ENCODE measurements around the gene ZNF593OS. TPM values are rescaled to one million over a fixed set of nuclear protein-coding genes. Genes with fewer than 3 reads are reported as not detected.
A peak's percentile ranks its signal among the peaks of the same experiment; 100 is the strongest.

Gene ZNF593OS
- total RNA-seq, 1 experiment from 2014 or later: not detected

DNA sequence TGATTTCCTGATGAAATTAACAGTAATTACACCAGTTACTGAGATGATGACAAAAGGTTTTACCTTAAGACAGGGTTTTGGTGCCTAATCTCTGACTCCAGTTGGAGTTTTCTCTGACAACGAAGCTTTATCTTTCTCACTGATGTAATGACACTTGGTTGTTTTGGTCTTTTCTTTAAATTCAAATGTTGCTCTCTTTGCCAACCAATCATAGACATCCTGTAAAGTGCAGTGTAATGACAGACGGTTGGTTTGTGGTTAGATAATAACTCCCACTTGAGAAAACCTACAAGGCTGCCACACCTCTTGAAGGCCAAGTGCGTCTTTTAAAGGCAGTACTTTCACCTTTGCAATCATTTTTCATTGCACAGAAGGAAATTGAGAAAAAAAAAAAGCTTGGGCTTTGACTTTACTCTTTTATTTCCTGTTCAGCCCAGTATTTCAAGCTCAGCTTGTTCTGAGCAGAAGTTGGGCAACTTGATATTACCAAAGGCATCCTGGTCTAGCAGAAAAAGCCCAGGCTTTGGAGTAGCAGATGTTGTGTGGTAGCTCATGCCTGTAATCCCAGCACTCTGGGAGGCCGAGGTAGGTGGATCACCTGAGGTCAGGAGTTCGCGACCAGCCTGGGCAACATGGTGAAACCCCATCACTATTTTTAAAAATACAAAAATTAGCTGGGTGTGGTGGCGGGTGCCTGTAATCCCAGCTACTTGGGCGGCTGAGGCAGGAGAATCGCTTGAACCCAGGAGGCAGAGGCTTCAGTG lies 45.1 kb downstream of the ZNF593OS start:
- DNase-seq (ENCODE audit: low read depth): peak; percentile 25

DNA sequence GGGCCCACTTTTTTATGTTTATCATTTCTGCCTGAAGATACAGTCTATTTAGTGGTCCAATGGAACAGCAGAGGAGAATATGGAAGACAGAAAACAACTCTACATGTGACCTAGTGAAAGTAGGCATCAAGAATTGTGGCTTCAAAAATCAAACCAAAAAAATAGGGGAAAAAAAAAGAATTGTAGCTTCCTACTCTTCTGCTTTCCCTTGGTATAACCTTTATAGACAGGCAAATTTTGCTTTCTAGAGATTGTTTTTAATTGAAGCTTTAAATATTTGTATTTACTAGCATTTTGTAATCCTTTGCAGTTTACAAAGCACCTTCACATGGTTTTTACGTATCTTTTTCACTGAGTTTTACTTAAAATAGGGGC lies 45.7 kb downstream of the ZNF593OS start:
- no peak for DNase-seq (ENCODE audit: low read depth)

DNA sequence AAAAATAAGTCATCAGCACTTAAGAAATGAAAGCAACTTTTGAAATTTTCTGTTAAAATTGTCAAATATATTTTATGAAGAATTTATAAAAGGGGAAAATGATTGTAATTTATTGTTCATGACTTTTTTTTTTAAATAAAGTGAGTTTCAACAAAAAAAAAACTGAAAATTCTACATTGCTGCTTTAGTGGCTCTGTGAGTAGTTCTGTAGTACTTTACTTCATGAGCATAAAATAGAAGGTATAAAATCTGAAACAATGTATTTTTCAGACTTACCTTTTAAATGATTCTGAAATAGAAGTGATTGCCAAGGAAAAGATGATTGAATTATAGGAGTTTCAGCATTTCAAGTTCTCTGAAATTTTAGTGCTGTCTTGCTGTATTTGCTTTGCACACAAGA lies 46.2 kb downstream of the ZNF593OS start:
- no peak for DNase-seq (ENCODE audit: low read depth)

DNA sequence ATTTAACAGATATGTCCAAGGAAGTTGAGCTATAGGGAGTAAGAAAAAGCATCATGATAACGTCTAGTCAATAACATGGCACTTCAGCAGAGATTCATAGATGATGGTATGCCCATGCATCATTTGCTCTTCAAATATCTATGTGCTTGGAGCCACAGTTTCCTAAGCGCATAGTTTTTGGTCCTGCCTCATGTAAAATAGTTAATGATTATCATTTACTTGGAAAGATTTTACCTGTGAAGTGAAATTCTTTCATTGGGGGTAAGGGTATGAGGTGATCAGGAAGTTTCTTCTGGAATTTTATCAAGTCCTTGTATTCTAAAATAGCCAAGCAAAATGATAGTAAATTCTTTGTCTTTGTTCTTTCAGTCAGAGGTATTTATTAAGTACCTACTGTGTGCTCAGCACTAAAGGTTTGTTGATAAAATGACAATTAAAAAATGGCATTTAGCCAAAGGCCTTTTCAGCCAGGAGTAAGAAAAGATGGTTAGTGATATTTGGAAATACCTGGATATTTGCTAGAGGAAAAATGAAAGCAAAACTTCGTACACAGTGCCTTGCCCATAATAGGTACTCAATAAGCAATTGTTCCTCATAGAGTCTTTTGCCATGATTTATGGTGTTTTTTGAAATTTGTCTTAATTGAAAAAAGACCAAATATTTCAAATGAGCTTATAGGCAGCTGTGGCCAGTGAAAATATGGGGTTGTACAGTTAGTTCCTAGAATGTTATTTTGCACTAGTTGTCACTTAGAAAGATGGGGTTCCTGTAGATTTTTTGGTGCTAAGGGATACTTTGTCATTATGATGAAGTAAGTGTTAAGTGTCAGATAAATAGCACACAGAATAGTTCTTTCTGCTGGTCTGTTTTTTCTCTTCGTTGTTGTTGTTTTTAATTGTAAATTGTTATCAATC lies 47.0 kb downstream of the ZNF593OS start:
- no peak for DNase-seq (ENCODE audit: low read depth)

DNA sequence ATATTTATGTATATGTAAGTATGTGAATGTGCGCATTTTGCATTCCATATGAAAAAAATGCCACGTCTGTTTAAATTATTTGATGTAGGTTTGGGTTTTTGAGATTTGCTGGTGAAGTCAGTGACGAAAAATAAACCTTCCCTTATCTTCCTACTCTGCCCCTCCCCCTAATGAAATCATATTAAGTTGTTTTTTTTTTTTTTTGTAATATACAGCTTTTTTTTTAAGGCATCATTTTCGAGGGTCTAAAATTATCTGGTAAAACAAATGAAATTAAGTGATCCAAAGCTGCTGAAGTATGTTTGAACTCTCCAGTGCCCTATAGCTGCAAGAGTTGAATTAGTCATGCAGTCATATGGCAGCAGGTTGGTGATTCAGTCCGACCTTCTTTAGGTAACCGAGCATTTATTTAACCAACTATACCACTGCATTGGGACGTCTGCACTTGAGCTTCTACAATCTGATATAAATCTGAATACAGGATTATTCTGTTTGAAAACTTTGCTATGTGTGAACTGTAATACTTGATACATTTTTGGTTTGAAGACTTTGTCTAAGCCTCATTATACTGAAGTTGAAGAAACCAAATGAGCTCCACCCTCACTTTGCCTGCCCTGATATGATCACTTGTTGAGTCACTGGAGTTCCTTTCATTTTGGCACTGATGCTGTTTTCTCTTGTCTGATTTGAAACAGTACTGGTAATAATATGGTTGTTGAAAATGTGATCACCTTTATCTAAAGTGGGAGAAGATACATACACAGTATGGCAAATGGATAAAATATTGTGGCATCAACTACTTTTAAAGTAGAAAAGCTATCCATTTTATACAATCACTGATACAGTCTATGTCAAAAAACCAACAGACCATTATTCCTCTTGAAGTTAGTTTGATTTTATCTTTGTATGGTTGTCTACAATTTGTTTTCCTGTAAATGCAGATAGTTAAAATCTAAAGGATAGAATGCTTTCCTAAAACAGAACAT lies 48.4 kb downstream of the ZNF593OS start:
- DNase-seq (ENCODE audit: low read depth): peak; percentile 44

DNA sequence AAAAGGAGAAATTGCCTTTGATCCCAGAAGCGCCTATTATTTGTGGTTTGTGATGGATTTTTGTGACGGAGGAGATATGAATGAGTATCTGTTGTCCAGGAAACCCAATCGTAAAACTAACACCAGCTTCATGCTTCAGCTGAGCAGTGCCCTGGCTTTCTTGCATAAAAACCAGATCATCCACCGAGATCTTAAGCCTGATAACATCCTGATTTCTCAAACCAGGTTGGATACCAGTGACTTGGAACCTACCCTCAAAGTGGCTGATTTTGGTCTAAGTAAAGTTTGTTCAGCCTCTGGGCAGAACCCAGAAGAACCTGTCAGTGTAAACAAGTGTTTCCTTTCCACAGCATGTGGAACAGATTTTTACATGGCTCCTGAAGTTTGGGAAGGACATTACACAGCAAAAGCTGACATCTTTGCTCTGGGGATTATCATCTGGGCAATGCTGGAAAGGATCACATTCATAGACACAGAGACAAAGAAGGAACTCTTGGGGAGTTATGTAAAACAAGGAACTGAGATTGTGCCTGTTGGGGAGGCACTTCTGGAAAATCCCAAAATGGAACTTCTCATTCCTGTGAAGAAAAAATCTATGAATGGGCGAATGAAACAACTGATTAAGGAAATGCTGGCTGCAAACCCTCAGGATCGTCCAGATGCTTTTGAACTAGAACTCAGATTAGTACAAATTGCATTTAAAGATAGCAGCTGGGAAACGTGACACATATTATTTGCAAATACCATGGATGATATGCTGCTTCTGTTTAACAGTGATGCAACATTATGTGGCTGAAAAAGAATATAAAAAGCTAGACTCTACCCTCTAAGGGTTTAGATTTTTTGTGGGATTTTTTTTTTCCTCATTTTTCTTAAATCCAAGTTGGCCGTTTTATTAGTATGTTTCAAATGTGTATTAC lies 49.5 kb downstream of the ZNF593OS start:
- no peak for DNase-seq (ENCODE audit: low read depth)

DNA sequence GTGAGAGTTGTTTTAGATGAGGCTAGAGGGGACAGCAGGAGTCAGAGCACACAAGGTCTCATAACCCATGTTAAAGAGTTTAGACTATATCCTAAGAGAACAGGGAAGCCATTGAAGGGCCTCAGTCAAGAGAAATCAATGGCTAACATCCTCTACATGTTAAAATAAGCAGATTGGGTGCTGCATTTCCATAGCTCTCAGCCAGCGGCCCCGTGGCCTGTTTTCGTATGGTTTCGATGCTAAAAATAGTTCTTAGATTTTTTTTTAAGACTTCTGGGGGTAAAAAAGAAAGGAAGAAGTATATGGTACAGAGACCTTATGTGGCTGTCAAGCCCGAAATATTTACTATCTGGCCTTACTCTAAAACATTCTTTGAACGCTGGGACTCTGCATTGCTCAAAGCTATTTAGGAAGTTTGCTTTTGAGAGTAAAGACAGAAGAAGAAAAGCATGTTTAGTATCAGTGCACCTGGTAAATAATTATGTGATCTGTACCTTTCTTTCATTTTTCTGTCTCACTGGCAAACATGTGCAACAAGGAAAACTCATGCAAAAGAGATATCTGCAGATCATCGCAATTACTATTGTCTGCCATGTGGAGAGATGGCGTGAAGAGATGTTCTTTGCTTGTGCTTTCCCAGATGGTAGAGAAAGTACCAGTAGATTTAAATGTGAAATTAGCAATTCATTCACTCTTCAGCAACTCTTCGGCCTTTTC lies 51.6 kb downstream of the ZNF593OS start:
- DNase-seq (ENCODE audit: low read depth): no peak

Other genes with a start within 250 kb of the ZNF593OS start
- 13.5 and 16.1 TPM in 2 replicates for gene PAFAH2, start 173.8 kb downstream of the ZNF593OS start, total RNA-seq (2014; rRNA removed)
- 1.0 and 1.2 TPM in 2 replicates for gene EXTL1, start 150.1 kb downstream of the ZNF593OS start, total RNA-seq (2014; rRNA removed)
- gene SLC30A2, start 125.7 kb downstream of the ZNF593OS start, total RNA-seq (2014; rRNA removed): not detected in 2 replicates
- not detected in 2 replicates for gene TRIM63, start 104.2 kb downstream of the ZNF593OS start, total RNA-seq (2014; rRNA removed)
- gene PDIK1L, start 60.0 kb downstream of the ZNF593OS start, total RNA-seq (2014; rRNA removed): 2.9 and 3.0 TPM in 2 replicates
- gene FAM110D, start 12.8 kb downstream of the ZNF593OS start, total RNA-seq (2014; rRNA removed): not detected in 2 replicates
- not detected in 2 replicates for gene C1orf232, start 2.9 kb downstream of the ZNF593OS start, total RNA-seq (2014; rRNA removed)
- gene ZNF593, start 1.9 kb downstream of the ZNF593OS start, total RNA-seq (2014; rRNA removed): 26.5 and 30.4 TPM in 2 replicates
- gene CNKSR1, start 5.7 kb upstream of the ZNF593OS start, total RNA-seq (2014; rRNA removed): 0.23 TPM in 1 of 2 replicates, not detected in the other
- not detected in 2 replicates for gene CATSPER4, start 18.8 kb upstream of the ZNF593OS start, total RNA-seq (2014; rRNA removed)
- gene CEP85, start 62.4 kb upstream of the ZNF593OS start, total RNA-seq (2014; rRNA removed): 17.8 and 20.8 TPM in 2 replicates
- gene SH3BGRL3, start 108.3 kb upstream of the ZNF593OS start, total RNA-seq (2014; rRNA removed): 221 and 264 TPM in 2 replicates
- gene UBXN11, start 134.8 kb upstream of the ZNF593OS start, total RNA-seq (2014; rRNA removed): 5.1 and 5.2 TPM in 2 replicates
- gene CD52, start 146.1 kb upstream of the ZNF593OS start, total RNA-seq (2014; rRNA removed): not detected in 2 replicates
- gene CRYBG2, start 182.3 kb upstream of the ZNF593OS start, total RNA-seq (2014; rRNA removed): not detected in 2 replicates
- gene ZNF683, start 200.9 kb upstream of the ZNF593OS start, total RNA-seq (2014; rRNA removed): not detected in 2 replicates
- gene LIN28A, start 239.0 kb upstream of the ZNF593OS start, total RNA-seq (2014; rRNA removed): under 0.01 TPM in 1 of 2 replicates, not detected in the other

All from LHCN-M2 (cell line).